A673 (cell line): ENCODE measurements around the gene TNP1. TPM values are rescaled to one million over a fixed set of nuclear protein-coding genes. Genes with fewer than 3 reads are reported as not detected.

Source experiments
- Bru-seq: library from RNA; stranded (reverse); fragments of 400-500 nt; gene quantifications from one replicate; lab custom pipeline; 2021; lab: Mats Ljungman, UMichigan
- BruChase-seq, 2 experiments: library from RNA; stranded (reverse); fragments of 400-500 nt; gene quantifications; one replicate each; lab custom pipeline; 2021; lab: Mats Ljungman, UMichigan
- BruUV-seq: library from RNA; stranded (reverse); fragments of 400-500 nt; replicated peaks from 2 replicates; lab custom pipeline; 2021; lab: Mats Ljungman, UMichigan
- CTCF ChIA-PET: fragments of 300-600 bp; sonication (Branson Sonifier 250); formaldehyde crosslinking; loops from one replicate; lab custom pipeline; 2022; ENCODE audit warnings: antibody characterized with exemption; lab: Charles Lee
- POLR2A ChIA-PET: fragments of 300-600 bp; sonication (Branson Sonifier 250); formaldehyde crosslinking; loops from one replicate; lab custom pipeline; 2022; ENCODE audit warnings: antibody characterized with exemption; ENCODE audit not compliant: low non-redundant PET; lab: Charles Lee
- DNase-seq: peaks from one replicate; pipeline ENCODE4 v3.0.0-alpha.2; 2015; ENCODE audit warnings: low spot score
- H3K27ac ChIP-seq: fragments of 200-600 bp; sonication (generic); 2 replicates; pipeline ENCODE4 v1.5.1; 2016; ENCODE audit warnings: mixed run types, low read depth, mild to moderate bottlenecking, mixed read lengths, antibody characterized with exemption, low read length; ENCODE audit not compliant: poor library complexity, severe bottlenecking
- H3K27me3 ChIP-seq: fragments of 200-600 bp; sonication (generic); replicated peaks from 2 replicates; pipeline ENCODE4 v1.6.1; 2017; ENCODE audit warnings: mixed run types, low read depth, mild to moderate bottlenecking, mixed read lengths, antibody characterized with exemption, low read length; ENCODE audit not compliant: insufficient read depth, poor library complexity
- H3K36me3 ChIP-seq: fragments of 200-600 bp; sonication (generic); 2 replicates; pipeline ENCODE4 v1.6.1; 2016; ENCODE audit warnings: mixed run types, mild to moderate bottlenecking, mixed read lengths, antibody characterized with exemption, low read length; ENCODE audit not compliant: insufficient read depth, poor library complexity, severe bottlenecking
- H3K4me1 ChIP-seq: fragments of 200-600 bp; sonication (generic); 2 replicates; pipeline ENCODE4 v1.6.1; 2017; ENCODE audit warnings: mixed run types, mild to moderate bottlenecking, mixed read lengths, antibody characterized with exemption, low read length; ENCODE audit not compliant: insufficient read depth, poor library complexity, severe bottlenecking
- H3K4me3 ChIP-seq: fragments of 200-600 bp; sonication (generic); 2 replicates; pipeline ENCODE4 v1.5.1; 2016; ENCODE audit warnings: low read depth, mixed run types, mild to moderate bottlenecking, mixed read lengths, low read length; ENCODE audit not compliant: poor library complexity, severe bottlenecking
- H3K9me3 ChIP-seq: fragments of 200-600 bp; sonication (generic); 2 replicates; pipeline ENCODE4 v1.6.1; 2016; ENCODE audit warnings: mixed run types, low read depth, mild to moderate bottlenecking, mixed read lengths, antibody characterized with exemption, low read length; ENCODE audit not compliant: poor library complexity, severe bottlenecking
- EZH2 ChIP-seq: fragments of 200-600 bp; sonication (generic); IDR thresholded peaks from 2 replicates; pipeline ENCODE4 v1.6.1; 2017; ENCODE audit warnings: borderline replicate concordance, low read depth, mild to moderate bottlenecking, mixed read lengths, antibody characterized with exemption, low read length; ENCODE audit not compliant: poor library complexity, severe bottlenecking
- intact Hi-C: fragments of 100-400 bp; cut with micrococcal nuclease; formaldehyde crosslinking; loops from one replicate; pipeline ENCODE4 v1.10.0; 2022; ENCODE audit not compliant: unreplicated experiment
- long read RNA-seq: library from polyadenylated mRNA; stranded (forward); transcript quantifications from one replicate; pipeline ENCODE4 v2.0.0, GENCODE V29; 2022
- total RNA-seq: library from RNA; stranded (reverse); gene quantifications from 2 replicates; pipeline ENCODE4 v1.2.3, GENCODE V29; 2021
- TF ChIP-seq, protein P1 (sequence below): fragments of 300-800, 200-600 bp; sonication (generic); conservative IDR thresholded peaks from 2 replicates; pipeline ENCODE4 v1.5.1; 2017; ENCODE audit warnings: low read depth, mild to moderate bottlenecking, antibody characterized with exemption, low read length, moderate library complexity, mixed read lengths

Gene TNP1, protein sequence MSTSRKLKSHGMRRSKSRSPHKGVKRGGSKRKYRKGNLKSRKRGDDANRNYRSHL
- total RNA-seq (not detected in 2 replicates), Bru-seq, nascent RNA (not detected), BruChase-seq, experiment 1, labeled RNA remaining after a 2-hour chase (not detected), BruChase-seq, experiment 2, labeled RNA remaining after a 6-hour chase (not detected)
- long read RNA-seq, result 0 reads

DNA sequence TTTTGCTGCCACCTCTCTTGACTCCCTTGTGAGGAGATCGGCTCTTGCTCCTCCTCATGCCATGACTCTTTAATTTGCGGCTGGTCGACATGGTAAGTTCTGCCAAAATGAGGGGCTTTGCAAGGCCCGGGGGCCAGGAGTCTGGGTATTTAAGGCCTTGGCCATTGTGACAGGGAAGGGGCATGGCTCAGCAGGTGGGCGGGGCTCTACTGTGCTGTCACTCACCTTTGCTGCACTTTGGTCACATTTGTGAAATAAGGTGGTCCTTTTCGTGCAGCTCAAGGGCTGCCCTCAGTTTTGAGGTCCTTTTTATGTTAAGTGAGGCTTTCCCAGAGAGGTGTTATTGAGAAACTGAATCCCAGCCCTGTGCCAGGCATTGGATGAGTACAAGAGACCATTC lies at the start of gene TNP1:
Gene TNP1, minus strand, starts transcription at position 121 of the 400 bp plus-strand sequence. Its CDS starts 30 bp downstream, at position 91.
- Histone ChIP-seq H3K36me3 (no peaks in the 10 kb centered on the region), H3K4me3 (no peak within 1 kb of the TSS), H3K4me1 (no peaks in the 10 kb centered on the region), H3K27ac (no peak within 1 kb of the TSS), H3K9me3 (no peaks in the 10 kb centered on the region), H3K27me3 (peaks cover 8% of the 10 kb centered on the region)
- TF ChIP-seq, protein P1, sequence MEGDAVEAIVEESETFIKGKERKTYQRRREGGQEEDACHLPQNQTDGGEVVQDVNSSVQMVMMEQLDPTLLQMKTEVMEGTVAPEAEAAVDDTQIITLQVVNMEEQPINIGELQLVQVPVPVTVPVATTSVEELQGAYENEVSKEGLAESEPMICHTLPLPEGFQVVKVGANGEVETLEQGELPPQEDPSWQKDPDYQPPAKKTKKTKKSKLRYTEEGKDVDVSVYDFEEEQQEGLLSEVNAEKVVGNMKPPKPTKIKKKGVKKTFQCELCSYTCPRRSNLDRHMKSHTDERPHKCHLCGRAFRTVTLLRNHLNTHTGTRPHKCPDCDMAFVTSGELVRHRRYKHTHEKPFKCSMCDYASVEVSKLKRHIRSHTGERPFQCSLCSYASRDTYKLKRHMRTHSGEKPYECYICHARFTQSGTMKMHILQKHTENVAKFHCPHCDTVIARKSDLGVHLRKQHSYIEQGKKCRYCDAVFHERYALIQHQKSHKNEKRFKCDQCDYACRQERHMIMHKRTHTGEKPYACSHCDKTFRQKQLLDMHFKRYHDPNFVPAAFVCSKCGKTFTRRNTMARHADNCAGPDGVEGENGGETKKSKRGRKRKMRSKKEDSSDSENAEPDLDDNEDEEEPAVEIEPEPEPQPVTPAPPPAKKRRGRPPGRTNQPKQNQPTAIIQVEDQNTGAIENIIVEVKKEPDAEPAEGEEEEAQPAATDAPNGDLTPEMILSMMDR, result no peak
- no peak for TF ChIP-seq EZH2
- intact Hi-C loops, result no loop called here
- DNase-seq, result no peak
- ChIA-PET CTCF (interaction anchor here (0.7 kb wide), 1 partner anchor 951 kb away, joined by 3 read pairs; no protein-coding TSS in a partner anchor), POLR2A (no interaction called here)
- BruUV-seq, result no TSS peak

DNA sequence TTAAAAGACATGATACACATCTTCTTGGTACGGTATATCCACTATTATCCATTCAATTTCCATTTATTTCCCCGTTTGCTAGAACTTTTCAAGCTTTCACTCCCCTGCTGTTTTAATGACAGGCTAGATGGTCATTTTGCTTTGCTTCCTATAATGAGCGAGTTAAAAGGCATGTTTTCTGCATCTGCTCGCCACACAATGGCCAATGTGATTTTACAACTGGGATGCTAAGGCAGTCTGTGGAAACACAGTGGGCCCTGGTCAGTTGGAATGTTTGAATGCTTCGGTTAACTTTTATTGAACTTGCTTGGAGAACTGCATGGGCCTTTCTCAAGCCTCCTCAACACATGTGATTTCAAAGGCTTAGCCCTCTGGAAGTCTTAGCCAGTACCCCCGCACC lies 48.4 kb upstream of the TNP1 start:
- Histone ChIP-seq H3K36me3 (no peaks in the 10 kb centered on the region), H3K27ac (no peak overlapping the region), H3K9me3 (no peaks in the 10 kb centered on the region), H3K4me3 (no peak overlapping the region), H3K4me1 (no peaks in the 10 kb centered on the region), H3K27me3 (no peaks in the 10 kb centered on the region)
- CTCF ChIA-PET, result no interaction called here
- no TSS peak for BruUV-seq
- intact Hi-C loops, result no loop called here
- POLR2A ChIA-PET, result no interaction called here
- DNase-seq, result no peak
- TF ChIP-seq, protein P1, result no peak
- TF ChIP-seq EZH2, result no peak

DNA sequence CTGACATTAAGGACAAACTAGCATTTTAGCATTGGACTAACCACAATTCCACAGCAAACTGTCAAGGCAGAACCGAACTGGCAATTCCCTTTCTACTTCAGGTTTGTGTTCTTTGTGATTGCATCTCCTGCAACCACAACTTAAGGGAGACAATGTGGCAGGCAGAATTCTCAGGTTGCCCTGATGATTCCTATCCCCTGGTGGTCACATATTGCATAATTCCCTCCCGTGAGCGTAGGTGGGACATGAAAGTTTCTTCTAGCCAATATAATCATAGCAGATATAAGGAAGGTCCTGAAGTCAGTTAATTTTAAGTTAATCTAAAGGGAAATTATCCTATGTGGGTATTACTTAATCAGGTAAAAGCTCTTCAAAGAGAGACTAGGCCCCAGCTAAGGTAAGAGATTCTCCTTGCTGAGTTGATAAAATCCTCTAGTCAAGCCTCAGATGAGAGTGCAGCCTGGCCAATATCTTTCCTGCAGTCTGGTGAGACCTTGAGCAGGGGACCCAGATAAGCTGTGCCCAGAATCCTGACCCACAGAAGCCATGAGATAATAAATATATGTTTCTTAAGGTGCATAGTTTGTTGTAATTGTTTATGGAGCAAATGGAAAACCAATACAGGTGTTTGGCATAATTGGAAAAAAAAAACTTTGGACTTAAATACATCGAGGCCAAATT lies 45.9 kb upstream of the TNP1 start:
- H3K36me3 ChIP-seq, result no peaks in the 10 kb centered on the region
- no peak overlapping the region for H3K4me3 ChIP-seq
- no peak overlapping the region for H3K27ac ChIP-seq
- intact Hi-C loops, result no loop called here
- BruUV-seq, result no TSS peak
- H3K27me3 ChIP-seq, result no peaks in the 10 kb centered on the region
- no peaks in the 10 kb centered on the region for H3K4me1 ChIP-seq
- CTCF ChIA-PET, result no interaction called here
- no peak for DNase-seq
- TF ChIP-seq, protein P1, result no peak
- TF ChIP-seq EZH2, result no peak
- POLR2A ChIA-PET, result no interaction called here
- no peaks in the 10 kb centered on the region for H3K9me3 ChIP-seq
